AG04449 (cell line): ENCODE measurements around the gene CMBL.

Source experiments
- CTCF ChIA-PET: fragments of 350-600 bp; formaldehyde crosslinking; extraction: SDS; loops from one replicate; lab custom pipeline; 2021; ENCODE audit warnings: antibody characterized with exemption; lab: Yijun Ruan, JAX
- POLR2A ChIA-PET: fragments of 400-600, 350-600 bp; formaldehyde crosslinking; extraction: SDS; loops from one replicate; lab custom pipeline; 2020; ENCODE audit warnings: antibody characterized with exemption, inconsistent platforms; lab: Yijun Ruan, JAX
- DNase-seq: peaks from one replicate; pipeline ENCODE4 v3.0.0-alpha.2; 2010; ENCODE audit warnings: low read depth, low spot score
- H3K4me3 ChIP-seq: 2 replicates; pipeline ENCODE4 v1.5.1; 2011; ENCODE audit warnings: low read depth, mild to moderate bottlenecking, control low read depth, low read length
- CTCF ChIP-seq: IDR thresholded peaks from one replicate; pipeline ENCODE4 v1.5.1; 2011; ENCODE audit warnings: mild to moderate bottlenecking, moderate library complexity, low read length, control low read depth, inconsistent platforms; ENCODE audit not compliant: insufficient read depth; ENCODE audit errors: missing control alignments

Gene CMBL

DNA sequence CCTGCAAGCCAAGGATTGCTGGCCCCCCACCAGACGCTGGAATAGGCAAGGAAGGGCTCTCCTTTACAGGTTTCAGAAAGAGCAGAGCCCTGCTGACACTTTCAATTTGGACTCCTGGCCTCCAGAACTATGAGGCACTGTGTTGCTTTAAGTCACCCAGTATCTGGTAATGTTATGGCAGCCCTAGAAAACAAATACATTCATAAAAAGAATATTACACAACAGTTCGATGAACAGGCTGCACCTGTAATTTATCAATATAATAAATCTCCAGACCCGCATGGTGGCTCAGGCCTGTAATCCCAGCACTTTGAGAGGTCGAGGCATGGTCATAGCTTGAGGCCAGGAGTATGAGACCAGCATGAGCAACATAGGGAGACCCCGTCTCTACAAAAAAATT, 7.5 kb downstream of the CMBL start:
- no peak for DNase-seq
- POLR2A ChIA-PET, result no interaction called here
- CTCF ChIA-PET, result interaction anchor here (1.7 kb wide), 1 partner anchor 17 kb away, joined by 9 read pairs; no protein-coding TSS in a partner anchor
- no peak for TF ChIP-seq CTCF
- no peak overlapping the region for H3K4me3 ChIP-seq

GRCh38 chr5:10297646-10298204, 10.0 kb downstream of the CMBL start:
- no peak for DNase-seq
- TF ChIP-seq CTCF, result no peak
- H3K4me3 ChIP-seq, result no peak overlapping the region
- ChIA-PET POLR2A (no interaction called here), CTCF (interaction anchor here (1.9 kb wide), 1 partner anchor 14 kb away, joined by 7 read pairs; no protein-coding TSS in a partner anchor)

- CTCF ChIA-PET, result interaction anchor here (0.8 to 2.7 kb wide), 4 partner anchors 9 to 129 kb away, joined by 3 to 20 read pairs (median 4); partner anchors contain the start of gene CMBL
- POLR2A ChIA-PET, result no interaction called here
These were observed 11.9 kb downstream of the CMBL start for GRCh38 chr5:10295619-10296326.

GRCh38 chr5:10293907-10294662, 13.6 kb downstream of the CMBL start:
- DNase-seq, result no peak
- CTCF ChIA-PET, result interaction anchor here (1.0 to 2.9 kb wide), 3 partner anchors 10 to 32 kb away, joined by 3 to 23 read pairs (median 20); no protein-coding TSS in a partner anchor
- POLR2A ChIA-PET, result interaction anchor here (0.6 kb wide), 1 partner anchor 166 kb away, joined by 3 read pairs; no protein-coding TSS in a partner anchor
- no peak overlapping the region for H3K4me3 ChIP-seq
- TF ChIP-seq CTCF, result no peak

More at GRCh38 chr5:10295619-10296326, 11.9 kb downstream of the CMBL start:
- TF ChIP-seq CTCF, result no peak
- no peak overlapping the region for H3K4me3 ChIP-seq
- DNase-seq, result no peak

DNA sequence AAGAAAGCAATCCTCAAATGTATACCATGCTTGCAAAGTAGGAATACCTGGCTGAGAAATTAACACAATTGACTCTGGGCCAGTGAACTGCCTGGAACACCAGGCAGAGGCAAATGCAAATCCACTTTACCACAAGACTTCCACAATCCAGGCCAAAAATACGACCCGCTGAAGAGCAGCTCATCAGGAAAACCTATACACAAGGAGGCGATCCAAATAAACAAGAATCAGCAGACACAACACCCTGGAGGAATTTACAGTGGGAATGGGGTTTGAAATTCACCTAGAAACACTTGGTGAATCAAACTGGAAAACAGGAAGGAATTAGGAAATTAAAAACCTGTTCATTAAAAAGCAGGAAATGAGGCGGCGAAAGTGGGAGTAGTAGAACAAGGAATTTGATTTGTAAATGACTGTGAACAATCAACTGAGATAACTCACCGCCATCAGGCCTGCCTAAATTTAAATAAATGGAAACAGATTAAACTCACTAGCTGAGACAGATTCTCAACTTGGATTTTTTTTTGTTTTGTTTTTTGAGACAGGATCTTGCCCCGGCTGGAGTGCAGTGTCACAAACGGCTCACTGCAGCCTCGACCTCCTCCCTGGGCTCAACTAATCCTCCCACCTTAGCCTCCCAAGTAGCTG, 15.9 kb downstream of the CMBL start:
- POLR2A ChIA-PET, result no interaction called here

More for the DNA sequence above, 15.9 kb downstream of the CMBL start:
- CTCF ChIA-PET, result interaction anchor here (1.0 to 2.9 kb wide), 4 partner anchors 8 to 132 kb away, joined by 3 to 23 read pairs (median 5); no protein-coding TSS in a partner anchor
- no peak for DNase-seq
- no peak overlapping the region for H3K4me3 ChIP-seq
- TF ChIP-seq CTCF, result no peak
